ENCODE results near the gene OGFOD3.

The OGFOD3 gene

GRCh38 chr17:82403662-82404660 lies 14.4 kb downstream of the OGFOD3 start:
- DNase-seq, result no peak

DNA sequence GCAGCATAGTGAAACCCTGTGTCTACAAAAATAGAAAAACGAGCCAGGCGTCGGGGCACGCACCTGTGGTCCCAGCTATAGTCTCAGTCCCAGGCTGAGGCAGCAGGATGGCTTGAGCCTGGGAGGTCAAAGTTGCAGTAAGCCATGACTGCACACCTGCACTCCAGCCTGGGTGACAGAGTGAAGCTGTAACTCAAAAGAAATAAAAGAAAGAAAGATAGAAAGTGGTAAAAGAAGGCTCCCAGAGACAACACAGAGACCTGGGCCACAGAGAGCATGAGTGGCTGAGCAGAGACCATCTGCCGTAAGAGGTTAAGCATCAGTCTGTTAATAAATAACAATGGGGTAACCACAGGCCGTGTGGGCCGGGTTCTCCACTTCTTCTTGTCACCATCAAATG lies 15.5 kb downstream of the OGFOD3 start:
- no peak for DNase-seq

DNA sequence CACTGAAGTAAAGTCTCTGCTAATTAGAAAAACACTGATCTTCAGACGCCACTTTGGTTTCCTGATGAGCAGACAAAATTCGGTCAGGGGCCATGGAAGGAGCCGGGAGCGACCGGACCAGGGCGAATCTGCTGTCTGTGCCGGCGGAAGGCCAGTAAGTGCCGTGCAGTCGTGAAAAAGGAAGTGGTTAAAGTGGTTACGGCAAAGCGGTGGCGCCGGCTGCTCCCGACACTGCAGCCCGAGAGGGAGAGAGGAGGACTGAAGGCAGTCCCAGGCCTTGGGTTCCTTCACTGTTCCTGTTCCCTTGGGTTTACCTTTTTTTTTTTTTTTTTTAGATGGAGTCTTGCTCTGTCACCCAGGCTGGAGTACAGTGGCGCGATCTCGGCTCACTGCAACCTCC lies 17.6 kb downstream of the OGFOD3 start:
- peak; percentile 23 for DNase-seq

- no peak for DNase-seq
These were observed 18.2 kb downstream of the OGFOD3 start for GRCh38 chr17:82400206-82400605.

GRCh38 chr17:82399601-82400101 lies 18.7 kb downstream of the OGFOD3 start:
- DNase-seq, result no peak

- DNase-seq, result peak; percentile 63
These were observed 19.3 kb downstream of the OGFOD3 start for GRCh38 chr17:82399041-82399441.

GRCh38 chr17:82397449-82398335 lies 20.7 kb downstream of the OGFOD3 start:
- no peak for DNase-seq

GRCh38 chr17:82396601-82397435 lies 21.6 kb downstream of the OGFOD3 start:
- no peak for DNase-seq

- DNase-seq, result no peak
These were observed 24.1 kb downstream of the OGFOD3 start for GRCh38 chr17:82394278-82394677.

- DNase-seq, result no peak
These were observed 25.4 kb downstream of the OGFOD3 start for GRCh38 chr17:82392941-82393340.

- no peak for DNase-seq
These were observed 26.0 kb downstream of the OGFOD3 start for GRCh38 chr17:82392209-82392920.

DNA sequence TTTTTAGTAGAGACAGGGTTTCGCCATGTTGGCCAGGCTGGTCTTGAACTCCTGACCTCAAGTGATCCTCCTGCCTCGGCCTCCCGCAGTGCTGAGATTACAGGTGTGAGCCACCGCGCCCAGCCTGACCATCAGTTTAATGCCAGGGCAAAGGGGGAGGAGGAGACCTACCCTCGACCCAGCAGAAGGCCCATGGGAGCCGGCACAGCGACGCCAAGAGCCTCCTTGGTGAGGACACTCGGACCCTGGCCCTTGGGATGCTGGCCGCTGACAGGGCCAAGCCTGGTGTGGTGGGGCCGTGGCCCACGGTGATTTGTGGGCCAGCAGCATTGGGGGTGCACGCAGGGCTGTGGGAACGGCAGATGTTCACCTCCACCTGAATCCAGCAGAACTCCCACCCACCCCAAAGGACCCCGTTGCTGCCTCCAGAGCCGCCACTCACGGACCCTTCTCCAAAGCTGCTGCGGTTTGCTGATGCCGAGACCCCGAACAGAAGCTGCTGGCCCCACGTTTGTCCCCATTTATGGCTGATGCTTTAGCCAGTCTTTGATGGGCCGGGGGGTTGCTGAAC lies 26.8 kb downstream of the OGFOD3 start:
- DNase-seq, result no peak

- no peak for DNase-seq
These were observed 27.4 kb downstream of the OGFOD3 start for GRCh38 chr17:82390860-82391435.

DNA sequence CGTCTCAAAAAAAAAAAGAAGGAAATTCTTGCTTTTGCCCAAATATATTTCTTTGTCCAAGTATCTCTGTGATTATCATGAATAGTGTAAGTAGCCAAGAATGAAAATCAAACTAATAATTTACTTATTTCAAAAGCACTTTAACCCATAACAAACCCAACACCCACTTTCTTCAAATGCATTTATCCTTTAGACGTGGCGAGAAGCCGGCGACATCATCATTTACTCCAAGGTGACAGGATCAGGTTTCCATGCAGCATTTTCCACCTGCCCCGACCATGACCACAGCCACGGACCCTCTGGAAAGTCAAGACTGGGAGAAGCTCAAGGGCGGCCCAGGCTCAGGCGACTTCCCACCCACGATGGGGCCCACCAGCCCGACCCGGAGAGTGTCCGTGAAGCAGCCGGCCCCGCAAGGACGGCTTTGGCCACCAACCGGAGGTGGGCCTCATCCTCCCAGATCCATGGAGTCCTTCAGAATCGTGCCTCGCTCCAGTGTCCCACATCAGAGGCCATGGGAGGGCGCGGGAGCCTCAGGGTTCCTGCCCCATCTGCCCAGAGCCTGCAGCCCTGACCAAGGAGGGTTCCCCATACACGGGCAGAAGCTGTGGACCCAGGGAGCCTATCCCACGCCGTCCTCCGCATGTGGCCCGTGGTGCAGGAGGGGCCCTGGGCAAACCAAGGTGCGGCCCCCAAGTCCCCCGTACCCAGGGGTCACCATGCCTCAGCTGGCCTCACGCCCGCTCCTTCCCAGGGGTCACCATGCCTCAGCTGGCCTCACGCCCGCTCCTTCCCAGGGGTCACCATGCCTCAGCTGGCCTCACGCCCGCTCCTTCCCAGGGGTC lies 28.1 kb downstream of the OGFOD3 start:
- no peak for DNase-seq

DNA sequence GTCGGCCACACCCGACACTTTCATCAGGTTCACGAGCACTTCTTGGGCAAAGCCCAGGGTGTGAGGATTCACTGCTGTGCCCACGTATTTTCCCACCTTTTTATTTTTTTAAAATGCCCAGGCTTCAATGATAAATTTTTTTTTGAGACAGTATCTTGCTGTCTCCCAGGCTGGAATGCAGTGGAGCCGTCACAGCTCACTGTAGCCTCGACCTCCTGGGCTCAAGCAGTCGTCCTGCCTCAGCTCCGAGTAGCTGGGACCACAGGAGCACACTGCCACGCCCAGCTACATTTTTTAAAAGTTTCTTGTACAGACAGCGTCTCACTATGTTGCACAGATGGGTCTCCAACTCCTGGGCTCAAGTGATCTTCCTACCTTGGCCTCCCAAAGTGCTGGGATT lies 29.0 kb downstream of the OGFOD3 start:
- no peak for DNase-seq

GRCh38 chr17:82388922-82389283 lies 29.5 kb downstream of the OGFOD3 start:
- no peak for DNase-seq

- DNase-seq, result no peak
These were observed 30.0 kb downstream of the OGFOD3 start for GRCh38 chr17:82388223-82388921.

GRCh38 chr17:82387705-82388106 lies 30.7 kb downstream of the OGFOD3 start:
- no peak for DNase-seq
